NCI-H146 (cell line): ENCODE data around the gene DGKG.

Source experiments
- DNase-seq: peaks from one replicate; lab custom pipeline; 2025; lab: John Stamatoyannopoulos, UW

Gene DGKG

DNA sequence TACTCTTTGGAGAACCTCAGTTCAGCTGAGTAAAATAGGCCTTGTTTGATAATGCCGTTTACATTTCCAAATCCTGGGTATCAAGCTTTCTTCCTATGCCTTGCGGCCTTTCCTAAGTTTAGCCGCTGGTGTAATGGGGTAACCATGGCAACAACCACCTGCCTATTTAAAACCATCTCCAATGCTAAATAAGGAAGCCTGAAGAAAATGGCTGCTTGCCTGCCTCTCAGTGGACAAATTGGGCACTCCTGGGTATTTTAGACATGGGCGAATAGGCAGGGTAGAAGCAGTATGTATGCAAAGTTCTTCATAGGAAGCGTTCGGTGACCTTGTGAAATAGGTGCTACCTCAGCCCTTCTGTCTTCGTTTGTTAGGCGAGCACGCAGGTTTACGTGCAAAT, 122.7 kb downstream of the DGKG start:
- peak; percentile 36 for DNase-seq

DNA sequence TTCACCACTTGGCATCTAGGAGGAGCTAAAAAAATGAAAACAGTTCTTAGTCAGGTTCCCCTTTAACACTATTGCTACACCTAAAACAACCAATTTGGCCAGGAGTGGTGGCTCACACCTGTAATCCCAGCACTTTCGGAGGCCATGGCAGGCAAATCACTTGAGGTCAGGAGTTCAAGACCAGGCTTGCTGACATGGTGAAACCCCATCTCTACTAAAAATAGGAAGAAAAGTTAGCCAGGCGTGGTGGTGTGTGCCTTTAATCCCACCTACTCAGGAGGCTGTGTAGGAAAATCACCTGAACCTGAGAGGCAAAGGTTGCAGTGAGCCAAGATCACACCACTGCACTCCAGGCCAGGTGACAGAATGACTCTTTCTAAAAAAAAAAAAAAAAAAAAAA, 124.1 kb downstream of the DGKG start:
- no peak for DNase-seq

DNA sequence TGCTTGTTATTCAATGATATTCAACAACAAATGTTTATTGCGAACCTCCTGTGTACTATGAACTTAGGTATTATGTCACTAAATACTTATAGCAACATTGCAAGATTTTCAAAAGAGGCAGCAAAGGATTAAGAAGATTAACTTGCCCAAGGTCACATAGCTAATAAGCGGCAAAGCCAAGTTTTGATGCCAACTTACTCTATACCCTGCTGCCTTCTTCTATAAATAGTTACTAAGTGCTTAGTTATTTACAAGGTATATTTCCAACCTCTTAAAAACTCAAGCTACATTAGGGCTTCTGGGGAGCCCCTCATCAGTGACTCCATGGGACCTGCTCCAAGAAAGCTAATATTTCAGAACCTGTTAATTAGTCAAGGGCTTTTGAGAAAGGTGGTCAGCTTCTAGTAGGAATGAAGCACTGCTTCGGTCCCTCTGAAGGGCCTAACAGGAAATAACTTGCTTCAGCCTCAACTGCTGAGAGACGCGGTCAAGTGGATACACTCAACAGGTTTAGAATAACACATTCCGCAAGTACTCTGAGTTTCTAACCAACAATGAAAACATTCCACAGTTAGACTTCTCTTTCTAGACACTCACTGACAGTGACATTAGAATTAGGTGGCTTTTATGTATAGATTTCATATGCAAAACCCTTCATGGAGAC, 125.5 kb downstream of the DGKG start:
- no peak for DNase-seq

GRCh38 chr3:186235554-186235953, 126.5 kb downstream of the DGKG start:
- DNase-seq = no peak

DNA sequence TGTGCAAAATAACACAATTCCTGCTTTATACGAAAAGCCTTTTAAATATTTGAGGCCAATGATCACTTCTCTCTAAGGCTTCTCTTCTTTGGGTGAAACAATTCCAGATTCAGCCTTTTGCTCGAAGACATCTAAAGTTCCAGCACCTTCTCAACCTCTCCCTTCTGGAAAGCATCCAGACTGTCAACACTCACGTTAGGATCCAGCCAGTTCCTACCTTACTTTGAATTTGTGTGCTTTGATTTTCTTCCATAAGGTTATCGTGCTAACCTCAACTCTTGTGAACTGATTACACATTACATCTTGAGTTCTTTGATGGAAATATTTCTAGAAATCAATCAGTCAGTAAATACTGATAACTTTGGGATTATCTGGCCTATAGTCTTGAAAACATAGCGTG, 127.9 kb downstream of the DGKG start:
- DNase-seq = no peak

- no peak for DNase-seq
These were observed 135.6 kb downstream of the DGKG start for GRCh38 chr3:186226482-186226881.

GRCh38 chr3:186225603-186226002, 136.4 kb downstream of the DGKG start:
- no peak for DNase-seq

GRCh38 chr3:186224041-186224610, 137.9 kb downstream of the DGKG start:
- no peak for DNase-seq

DNA sequence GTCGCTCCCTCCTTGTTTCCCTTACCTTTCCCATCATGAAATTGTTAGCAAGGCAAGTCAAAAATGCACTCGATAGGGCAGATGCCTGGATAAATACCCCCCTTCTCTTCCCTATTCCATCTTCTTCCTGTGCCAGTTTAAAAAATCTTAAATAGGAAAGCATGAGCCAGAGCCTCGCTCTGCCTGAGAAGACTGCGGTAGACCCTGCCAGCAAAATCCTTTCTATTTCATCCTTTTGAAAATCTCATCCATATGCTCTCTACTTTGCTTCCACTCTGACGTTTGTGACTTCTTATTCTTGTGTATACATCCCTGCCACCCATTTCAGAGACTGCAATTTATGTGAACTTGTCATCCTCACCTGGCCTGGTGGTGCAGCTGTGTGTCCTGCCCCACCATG, 138.6 kb downstream of the DGKG start:
- no peak for DNase-seq

- DNase-seq = no peak
These were observed 140.2 kb downstream of the DGKG start for GRCh38 chr3:186221760-186222378.

DNA sequence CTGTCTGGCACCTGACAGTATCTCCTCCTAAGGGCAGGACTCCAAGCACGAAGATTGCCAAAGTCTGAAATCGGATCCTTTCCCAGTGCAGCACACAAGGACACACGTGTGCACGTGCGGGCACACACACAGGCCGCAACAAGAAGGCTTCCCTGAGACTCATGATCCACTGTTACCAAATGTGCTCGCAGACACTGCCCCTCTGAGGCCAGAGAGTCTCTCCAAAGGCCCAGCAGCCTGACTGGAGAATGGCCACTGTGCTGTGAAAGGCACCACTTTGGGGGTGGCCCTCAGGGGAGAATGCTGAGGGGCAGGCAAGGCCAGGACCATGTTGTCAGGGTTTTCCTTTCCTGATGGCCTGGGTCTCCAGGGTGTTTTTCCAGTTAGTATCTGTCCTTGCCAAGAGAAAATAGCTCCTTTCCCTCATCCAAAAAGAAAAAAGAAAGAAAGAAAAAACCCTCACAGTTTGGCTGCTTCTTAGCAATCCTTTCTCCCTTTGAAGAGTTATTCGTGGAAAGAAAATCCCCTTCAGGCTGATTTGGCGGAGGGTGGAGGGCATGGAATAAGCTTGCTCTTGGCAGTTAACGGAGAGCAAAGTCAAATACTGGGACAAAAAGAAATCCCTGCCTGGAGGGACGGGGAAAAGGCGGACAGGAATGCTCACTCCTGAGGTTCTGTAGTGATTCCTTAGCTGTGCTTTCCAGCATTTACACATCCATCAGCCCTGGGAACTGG, 141.0 kb downstream of the DGKG start:
- no peak for DNase-seq

GRCh38 chr3:186220365-186220764, 141.7 kb downstream of the DGKG start:
- DNase-seq = no peak

DNA sequence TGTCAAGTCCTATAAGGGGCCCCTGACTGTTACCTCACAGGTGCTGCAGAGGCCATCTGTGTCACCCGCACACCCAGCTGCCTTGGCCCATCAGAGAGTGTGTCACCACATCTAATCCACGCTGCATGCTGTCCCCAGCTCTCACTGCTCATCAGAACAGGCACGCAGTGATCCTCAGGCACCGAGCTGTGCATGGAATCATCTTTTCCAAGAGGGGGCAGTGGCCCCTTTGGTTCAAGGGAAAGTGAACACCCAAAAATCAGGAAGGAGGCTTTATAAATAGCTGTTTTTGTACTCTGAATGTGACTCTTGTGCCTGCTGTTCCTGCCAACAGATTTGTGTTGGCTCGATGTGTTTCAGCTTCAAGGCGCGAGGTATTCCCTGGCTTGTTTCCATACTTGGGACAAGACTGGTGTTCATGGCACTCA, 142.8 kb downstream of the DGKG start:
- DNase-seq = no peak

DNA sequence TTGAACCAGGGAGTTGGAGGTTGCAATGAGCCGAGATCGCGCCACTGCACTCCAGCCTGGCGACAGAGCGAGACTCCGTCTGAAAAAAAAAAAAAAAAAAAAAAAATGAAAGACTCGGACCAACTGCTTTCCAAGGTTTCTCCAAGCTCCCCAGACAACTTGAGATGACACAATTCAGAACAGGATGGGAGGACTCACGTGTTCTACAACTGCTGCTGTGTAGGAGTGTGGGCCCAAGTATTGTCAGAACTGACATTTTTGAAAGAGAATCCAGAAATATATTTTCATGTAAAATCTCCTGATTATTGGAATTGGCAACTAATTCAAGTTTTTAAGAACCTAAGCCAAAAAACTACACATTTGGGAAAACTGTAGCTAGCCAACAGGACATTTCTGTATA, 143.6 kb downstream of the DGKG start:
- no peak for DNase-seq

GRCh38 chr3:186217820-186218164, 144.2 kb downstream of the DGKG start:
- no peak for DNase-seq

- no peak for DNase-seq
These were observed 144.9 kb downstream of the DGKG start for GRCh38 chr3:186216900-186217819.

DNA sequence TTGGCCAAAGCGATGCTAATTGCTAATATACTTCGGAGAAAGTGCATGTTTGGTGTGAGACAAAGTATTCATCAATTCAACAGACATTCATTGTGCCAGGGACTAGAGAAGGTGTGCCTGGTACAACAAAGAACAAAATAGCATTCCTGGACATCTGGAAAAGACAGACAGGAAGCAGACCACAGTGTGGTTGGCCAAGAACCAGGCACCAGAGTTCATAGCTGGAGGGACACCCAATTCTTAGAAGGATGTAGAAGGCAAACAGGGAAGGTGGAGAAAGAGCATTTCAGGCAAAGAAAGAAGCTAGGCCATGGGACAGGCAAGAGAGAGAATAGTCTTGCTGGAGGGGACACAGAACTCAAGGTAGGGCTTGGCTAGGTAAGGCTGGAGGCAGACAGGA, 147.4 kb downstream of the DGKG start:
- DNase-seq = no peak

- DNase-seq = no peak
These were observed 148.1 kb downstream of the DGKG start for GRCh38 chr3:186213946-186214345.

GRCh38 chr3:186212611-186213010, 149.4 kb downstream of the DGKG start:
- DNase-seq = no peak

DNA sequence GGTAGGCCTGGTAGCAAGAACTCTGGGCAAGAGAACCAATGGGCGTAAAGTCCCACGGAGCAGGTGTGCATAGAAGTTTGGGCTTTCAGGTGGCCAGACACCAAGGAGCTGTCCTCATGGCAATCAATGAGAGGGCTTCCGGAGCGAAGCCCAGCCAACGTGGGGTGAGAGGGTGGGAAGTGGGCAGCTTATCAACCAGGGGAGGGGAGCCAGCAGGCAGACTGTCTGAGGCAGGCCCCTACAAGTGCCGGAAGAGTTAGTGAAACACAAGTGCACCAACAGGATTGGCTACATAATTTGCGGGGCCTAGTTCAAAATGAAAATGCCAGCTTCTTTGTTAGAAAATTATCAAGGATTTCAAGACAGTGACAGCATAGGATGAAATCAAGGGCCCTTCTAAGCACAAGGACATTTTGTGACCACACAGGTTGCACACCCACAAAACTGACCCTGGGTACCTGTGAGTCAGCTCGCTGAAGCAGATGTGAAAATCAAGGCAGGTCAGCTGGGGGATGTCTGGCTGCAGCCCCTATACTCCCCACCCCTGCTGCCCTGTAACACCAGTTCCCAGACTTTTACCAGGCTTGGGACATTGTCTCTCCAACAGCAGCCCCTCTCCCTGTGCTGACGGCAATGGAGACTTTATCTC, 151.1 kb downstream of the DGKG start:
- DNase-seq = no peak
